ENCODE results near the gene RBAK. TPM values are rescaled to one million over a fixed set of nuclear protein-coding genes. Genes with fewer than 3 reads are reported as not detected.
"Not testable (repeated sequence)": the region's sequence is repeated elsewhere in the genome, so short reads cannot be mapped to it uniquely, and the experiment has no call there.

Gene RBAK
- total and polyA plus RNA-seq, 8 donors: 9.7 to 22.0 (median 19.3) TPM

DNA sequence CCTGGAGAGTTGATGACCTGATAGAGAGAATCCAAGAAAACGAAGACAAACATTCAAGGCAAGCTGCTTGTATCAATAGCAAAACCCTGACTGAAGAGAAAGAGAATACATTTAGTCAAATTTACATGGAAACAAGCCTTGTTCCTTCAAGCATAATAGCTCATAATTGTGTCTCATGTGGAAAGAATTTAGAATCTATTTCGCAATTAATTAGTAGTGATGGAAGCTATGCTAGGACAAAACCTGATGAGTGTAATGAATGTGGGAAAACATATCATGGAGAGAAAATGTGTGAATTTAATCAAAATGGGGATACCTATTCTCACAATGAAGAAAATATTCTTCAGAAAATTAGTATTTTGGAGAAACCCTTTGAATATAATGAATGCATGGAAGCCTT lies 18.0 kb downstream of the RBAK start:
- Histone ChIP-seq H3K27ac (no peak overlapping the region), H3K9me3 (peaks cover 22 to 100% of the 10 kb centered on the region in 2 donors), H3K27me3 (no peaks in the 10 kb centered on the region), H3K4me3 (no peak overlapping the region), H3K36me3 (peaks cover 13 to 86% of the 10 kb centered on the region in 2 donors), H3K4me1 (no peaks in the 10 kb centered on the region)
- intact Hi-C loops (cut with DNase I): no loop called here
- TF ChIP-seq CTCF (IDR thresholded peaks at IDR 0.05): no peak
- DNase-seq (no peak), ATAC-seq (no peak)

- Histone ChIP-seq H3K36me3 (peaks cover 13 to 78% of the 10 kb centered on the region in 2 donors), H3K27ac (no peak overlapping the region), H3K4me1 (no peaks in the 10 kb centered on the region), H3K9me3 (peaks cover 22 to 100% of the 10 kb centered on the region in 2 donors), H3K4me3 (no peak overlapping the region), H3K27me3 (no peaks in the 10 kb centered on the region)
- TF ChIP-seq CTCF (IDR thresholded peaks at IDR 0.05): no peak
- intact Hi-C loops (cut with DNase I): no loop called here
- DNase-seq: no peak
- no peak for ATAC-seq
These were observed 18.9 kb downstream of the RBAK start for GRCh38 chr7:5064391-5065106.

GRCh38 chr7:5065107-5065407 lies 19.4 kb downstream of the RBAK start:
- intact Hi-C loops (cut with DNase I): no loop called here
- peaks cover 13 to 73% of the 10 kb centered on the region in 2 donors for H3K36me3 ChIP-seq
- no peak for TF ChIP-seq CTCF (IDR thresholded peaks at IDR 0.05)
- no peak overlapping the region for H3K4me3 ChIP-seq
- H3K4me1 ChIP-seq: no peaks in the 10 kb centered on the region
- no peak for ATAC-seq
- DNase-seq: no peak
- no peaks in the 10 kb centered on the region for H3K27me3 ChIP-seq
- H3K27ac ChIP-seq: no peak overlapping the region
- H3K9me3 ChIP-seq: peaks cover 22 to 100% of the 10 kb centered on the region in 2 donors

- TF ChIP-seq CTCF (IDR thresholded peaks at IDR 0.05): no peak
- peaks cover 9 to 38% of the 10 kb centered on the region in 2 donors for H3K36me3 ChIP-seq
- intact Hi-C loops (cut with DNase I): no loop called here
- peaks cover 4 to 5% of the 10 kb centered on the region in 2 donors for H3K4me1 ChIP-seq
- no peak overlapping the region for H3K4me3 ChIP-seq
- H3K27ac ChIP-seq: no peak overlapping the region
- peaks cover 14 to 83% of the 10 kb centered on the region in 2 donors for H3K9me3 ChIP-seq
- peaks cover 0 to 23% of the 10 kb centered on the region in 2 donors for H3K27me3 ChIP-seq
- no peak for ATAC-seq
- DNase-seq: no peak
These were observed 22.9 kb downstream of the RBAK start for GRCh38 chr7:5068521-5068920.

DNA sequence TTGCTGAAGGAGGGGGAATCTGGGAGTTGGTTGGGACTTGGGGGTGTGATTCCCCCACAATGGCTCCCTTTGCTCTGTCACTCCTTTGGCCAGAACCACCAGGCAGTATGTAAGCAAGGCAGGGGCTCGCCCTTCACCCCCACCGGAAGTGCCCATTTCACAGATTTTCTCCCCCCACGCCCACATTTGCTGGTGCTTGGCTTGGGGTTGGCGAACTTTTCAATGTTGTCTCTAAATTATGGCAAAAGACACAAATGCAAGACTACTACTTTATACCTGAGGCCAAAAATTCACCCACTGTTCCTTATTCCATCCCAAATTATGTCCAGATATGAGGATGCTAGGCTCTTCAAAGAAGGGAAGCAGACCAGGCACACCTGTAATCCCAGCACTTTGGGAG lies 24.5 kb downstream of the RBAK start:
- no peak for DNase-seq
- H3K27me3 ChIP-seq: peaks cover 0 to 39% of the 10 kb centered on the region in 2 donors
- H3K4me1 ChIP-seq: peaks cover 4 to 5% of the 10 kb centered on the region in 2 donors
- no peak for TF ChIP-seq CTCF (IDR thresholded peaks at IDR 0.05)
- H3K4me3 ChIP-seq: no peak overlapping the region
- H3K9me3 ChIP-seq: peaks cover 6 to 66% of the 10 kb centered on the region in 2 donors
- no peak overlapping the region for H3K27ac ChIP-seq
- H3K36me3 ChIP-seq: peaks cover 0 to 21% of the 10 kb centered on the region in 2 donors
- intact Hi-C loops (cut with DNase I): no loop called here
- ATAC-seq: no peak

DNA sequence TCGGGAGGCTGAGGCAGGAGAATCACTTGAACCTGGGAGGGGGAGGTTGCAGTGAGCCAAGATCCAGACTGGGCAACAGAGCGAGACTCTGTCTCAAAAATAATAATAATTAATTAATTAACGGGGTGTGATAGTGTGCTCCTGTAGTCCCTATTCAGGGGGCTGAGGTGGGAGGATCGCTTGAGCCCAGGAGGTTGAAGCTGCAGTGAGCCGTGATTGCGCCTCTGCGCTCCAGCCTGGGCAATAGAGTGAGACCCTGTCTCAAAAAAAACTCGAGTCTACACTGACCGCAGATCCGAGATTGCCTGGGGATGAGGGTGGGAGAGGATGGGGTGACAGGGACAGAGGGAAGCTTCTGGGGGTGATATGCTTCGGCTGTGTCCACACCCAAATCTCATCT lies 29.5 kb downstream of the RBAK start:
- H3K4me1 ChIP-seq; ATAC-seq; H3K4me3 ChIP-seq; intact Hi-C loops (cut with DNase I); H3K27ac ChIP-seq; H3K36me3 ChIP-seq: not testable (repeated sequence)
- peaks cover 0 to 16% of the 10 kb centered on the region in 2 donors for H3K9me3 ChIP-seq
- peaks cover 0 to 68% of the 10 kb centered on the region in 2 donors for H3K27me3 ChIP-seq
- DNase-seq: peak in 1 of 4 donors; percentile 24
